OCI-LY1 (cell line): ENCODE data around the gene DFFB.
"Not testable (repeated sequence)": the region's sequence is repeated elsewhere in the genome, so short reads cannot be mapped to it uniquely, and the experiment has no call there.

Experiments
- H2AFZ ChIP-seq: fragments of 200-600 bp; sonication (generic), shearing (Covaris generic); 2 replicates; pipeline ENCODE4 v1.6.0; 2014; ENCODE audit warnings: antibody characterized with exemption, mild to moderate bottlenecking, low read length
- H3F3A ChIP-seq: fragments of 200-600 bp; sonication (generic), shearing (Covaris generic); 2 replicates; pipeline ENCODE4 v1.6.0; 2014; ENCODE audit warnings: mild to moderate bottlenecking, antibody characterized with exemption, low read length, moderate library complexity; ENCODE audit not compliant: insufficient read depth
- H3K27ac ChIP-seq: fragments of 200-600 bp; sonication (generic); 2 replicates; pipeline ENCODE4 v1.5.1; 2014; ENCODE audit warnings: low read length, mixed run types, mild to moderate bottlenecking, low read depth; ENCODE audit not compliant: poor library complexity, severe bottlenecking
- H3K27me3 ChIP-seq: fragments of 200-600 bp; sonication (generic); 2 replicates; pipeline ENCODE4 v1.6.0; 2014; ENCODE audit warnings: antibody characterized with exemption, mild to moderate bottlenecking, low read length, moderate library complexity; ENCODE audit not compliant: insufficient read depth
- H3K36me3 ChIP-seq: fragments of 200-600 bp; sonication (generic); 2 replicates; pipeline ENCODE4 v1.6.1; 2014; ENCODE audit warnings: mild to moderate bottlenecking, antibody characterized with exemption, low read length, moderate library complexity, mixed read lengths; ENCODE audit not compliant: insufficient read depth
- H3K4me1 ChIP-seq: fragments of 200-600 bp; sonication (generic); 2 replicates; pipeline ENCODE4 v1.5.1; 2014; ENCODE audit warnings: mild to moderate bottlenecking, low read length, moderate library complexity; ENCODE audit not compliant: insufficient read depth, severe bottlenecking
- H3K4me2 ChIP-seq: fragments of 200-600 bp; sonication (generic), shearing (Covaris generic); 2 replicates; pipeline ENCODE4 v1.6.1; 2014; ENCODE audit warnings: low read length
- H3K4me3 ChIP-seq: fragments of 200-600 bp; sonication (generic); 2 replicates; pipeline ENCODE4 v1.5.1; 2014; ENCODE audit warnings: low read length, low read depth, mild to moderate bottlenecking, mixed read lengths; ENCODE audit not compliant: poor library complexity, severe bottlenecking
- H3K79me2 ChIP-seq: fragments of 200-600 bp; shearing (Covaris generic); 2 replicates; pipeline ENCODE4 v1.6.1; 2016; ENCODE audit warnings: mixed run types, low read length, mixed read lengths; ENCODE audit not compliant: insufficient read depth
- H3K9ac ChIP-seq: fragments of 200-600 bp; sonication (generic), shearing (Covaris generic); 2 replicates; pipeline ENCODE4 v1.6.1; 2014; ENCODE audit warnings: mild to moderate bottlenecking, low read length, mixed read lengths
- H3K9me2 ChIP-seq: fragments of 200-600 bp; sonication (generic), shearing (Covaris generic); 2 replicates; pipeline ENCODE4 v1.6.1; 2014; ENCODE audit warnings: low read depth, mild to moderate bottlenecking, low read length, mixed read lengths
- H3K9me3 ChIP-seq: fragments of 200-600 bp; shearing (Covaris generic); 2 replicates; pipeline ENCODE4 v1.6.1; 2014; ENCODE audit warnings: low read length, mixed read lengths
- H4K20me1 ChIP-seq: fragments of 200-600 bp; sonication (generic), shearing (Covaris generic); 2 replicates; pipeline ENCODE4 v1.6.0; 2016; ENCODE audit warnings: mild to moderate bottlenecking, low read length; ENCODE audit not compliant: insufficient read depth
- EZH2 ChIP-seq: fragments of 200-600 bp; sonication (generic), shearing (Covaris generic); IDR thresholded peaks from 2 replicates; pipeline ENCODE4 v1.8.0; 2017; ENCODE audit warnings: borderline replicate concordance, mixed run types, mild to moderate bottlenecking, antibody characterized with exemption, low read length, moderate library complexity, mixed read lengths
- TF ChIP-seq, protein P1 (sequence below): fragments of 200-600 bp; sonication (generic), shearing (Covaris generic); IDR thresholded peaks from 2 replicates; pipeline ENCODE4 v1.5.1; 2017; ENCODE audit warnings: mild to moderate bottlenecking, antibody characterized with exemption, low read length, moderate library complexity, mixed read lengths

DFFB gene

DNA sequence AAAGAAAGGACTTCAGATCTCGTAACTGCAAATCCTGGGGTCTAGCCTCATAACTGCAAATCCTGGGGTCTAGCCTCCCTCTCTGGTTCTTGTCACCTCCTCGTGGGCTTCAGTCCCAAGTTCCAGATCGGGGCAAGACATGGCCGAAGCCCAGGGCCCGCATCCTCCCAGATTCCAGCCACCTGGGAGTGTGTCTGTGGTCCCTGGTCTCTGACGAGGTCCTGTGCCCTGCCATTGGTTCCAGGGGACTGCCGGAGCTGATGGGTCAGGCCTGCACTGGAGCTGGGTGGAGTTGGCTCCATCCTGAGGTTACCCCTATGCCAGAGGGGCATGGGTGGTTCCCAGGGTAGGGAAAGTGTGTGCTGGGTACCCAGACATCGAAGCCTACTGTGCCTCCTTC lies 60.5 kb downstream of the DFFB start:
- H3K27me3 ChIP-seq = no peaks in the 10 kb centered on the region
- no peaks in the 10 kb centered on the region for H3K79me2 ChIP-seq
- H3K27ac ChIP-seq = no peak overlapping the region
- H2AFZ ChIP-seq = no peak overlapping the region
- H3K4me3 ChIP-seq = no peak overlapping the region
- H4K20me1 ChIP-seq = no peaks in the 10 kb centered on the region
- H3K9me3 ChIP-seq = no peaks in the 10 kb centered on the region
- no peak overlapping the region for H3K9ac ChIP-seq
- H3K4me1 ChIP-seq = peaks cover 11% of the 10 kb centered on the region
- H3F3A ChIP-seq = no peaks in the 10 kb centered on the region
- peaks cover 8% of the 10 kb centered on the region; the same call in 1 of the 2 replicates for H3K36me3 ChIP-seq
- no peak overlapping the region for H3K4me2 ChIP-seq
- no peaks in the 10 kb centered on the region for H3K9me2 ChIP-seq
- TF ChIP-seq EZH2 = no peak
- TF ChIP-seq, protein P1, sequence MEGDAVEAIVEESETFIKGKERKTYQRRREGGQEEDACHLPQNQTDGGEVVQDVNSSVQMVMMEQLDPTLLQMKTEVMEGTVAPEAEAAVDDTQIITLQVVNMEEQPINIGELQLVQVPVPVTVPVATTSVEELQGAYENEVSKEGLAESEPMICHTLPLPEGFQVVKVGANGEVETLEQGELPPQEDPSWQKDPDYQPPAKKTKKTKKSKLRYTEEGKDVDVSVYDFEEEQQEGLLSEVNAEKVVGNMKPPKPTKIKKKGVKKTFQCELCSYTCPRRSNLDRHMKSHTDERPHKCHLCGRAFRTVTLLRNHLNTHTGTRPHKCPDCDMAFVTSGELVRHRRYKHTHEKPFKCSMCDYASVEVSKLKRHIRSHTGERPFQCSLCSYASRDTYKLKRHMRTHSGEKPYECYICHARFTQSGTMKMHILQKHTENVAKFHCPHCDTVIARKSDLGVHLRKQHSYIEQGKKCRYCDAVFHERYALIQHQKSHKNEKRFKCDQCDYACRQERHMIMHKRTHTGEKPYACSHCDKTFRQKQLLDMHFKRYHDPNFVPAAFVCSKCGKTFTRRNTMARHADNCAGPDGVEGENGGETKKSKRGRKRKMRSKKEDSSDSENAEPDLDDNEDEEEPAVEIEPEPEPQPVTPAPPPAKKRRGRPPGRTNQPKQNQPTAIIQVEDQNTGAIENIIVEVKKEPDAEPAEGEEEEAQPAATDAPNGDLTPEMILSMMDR = no peak

DNA sequence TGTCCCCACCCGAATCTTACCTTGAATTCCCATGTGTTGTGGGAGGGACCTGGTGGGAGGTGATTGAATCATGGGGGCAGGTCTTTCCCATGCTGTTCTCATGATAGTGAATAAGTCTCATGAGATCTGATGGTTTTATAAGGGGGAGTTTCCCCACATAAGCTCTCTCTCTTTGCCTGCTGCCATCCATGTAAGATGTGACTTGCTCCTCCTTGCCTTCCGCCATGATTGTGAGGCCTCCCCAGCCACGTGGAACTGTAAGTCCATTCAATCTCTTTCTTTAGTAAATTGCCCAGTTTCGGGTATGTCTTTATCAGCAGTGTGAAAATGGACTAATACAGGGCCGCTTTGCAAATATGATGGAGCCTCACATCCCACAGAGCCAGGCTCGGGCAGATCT lies 61.1 kb downstream of the DFFB start:
- H3K36me3 ChIP-seq, H3K27me3 ChIP-seq, H3K27ac ChIP-seq, H3K9ac ChIP-seq, H3F3A ChIP-seq, H3K79me2 ChIP-seq, H2AFZ ChIP-seq, H3K4me2 ChIP-seq, H4K20me1 ChIP-seq, H3K9me2 ChIP-seq, H3K9me3 ChIP-seq, H3K4me3 ChIP-seq: not testable (repeated sequence)
- peaks cover 11% of the 10 kb centered on the region for H3K4me1 ChIP-seq

DNA sequence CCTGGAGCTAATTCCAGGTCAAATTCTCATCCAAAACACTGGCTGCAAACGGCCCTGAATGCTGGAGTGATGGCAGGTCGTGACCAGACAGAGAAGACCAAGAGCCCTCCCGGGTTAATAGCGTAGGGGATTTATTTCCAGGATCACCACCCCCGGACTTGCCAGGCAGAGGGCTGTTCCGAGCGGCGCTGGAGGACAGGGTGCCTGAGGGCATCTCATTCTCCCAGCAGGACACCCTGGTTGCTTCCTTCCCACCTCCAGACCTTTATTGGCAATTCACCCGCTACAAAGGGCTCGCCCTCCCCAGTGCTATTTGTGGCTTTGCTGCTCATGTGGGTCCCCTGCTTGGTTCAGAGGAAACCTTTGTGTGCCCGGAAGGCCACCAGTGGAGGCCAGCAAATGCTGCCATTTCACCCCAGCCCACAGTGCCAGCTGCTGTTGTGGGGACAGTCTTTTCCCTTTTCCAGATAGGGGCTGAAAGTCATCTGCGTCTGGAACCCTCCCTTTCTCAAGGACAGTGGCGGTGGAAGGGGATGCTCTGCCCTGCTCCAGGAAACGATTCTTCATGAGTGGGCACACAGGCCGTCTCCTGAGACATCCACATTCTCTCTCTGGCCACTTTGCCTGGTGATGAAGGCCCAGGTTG lies 61.8 kb downstream of the DFFB start:
- peaks cover 11% of the 10 kb centered on the region for H3K4me1 ChIP-seq
- H3K36me3 ChIP-seq = no peaks in the 10 kb centered on the region; the same call in 1 of the 2 replicates
- H4K20me1 ChIP-seq = no peaks in the 10 kb centered on the region
- H3K27me3 ChIP-seq = no peaks in the 10 kb centered on the region
- H3K9ac ChIP-seq = no peak overlapping the region
- H3K27ac ChIP-seq = no peak overlapping the region
- TF ChIP-seq EZH2 = no peak
- TF ChIP-seq, protein P1 = no peak
- no peaks in the 10 kb centered on the region for H3F3A ChIP-seq
- no peaks in the 10 kb centered on the region for H3K9me3 ChIP-seq
- H3K4me3 ChIP-seq = no peak overlapping the region
- no peaks in the 10 kb centered on the region for H3K79me2 ChIP-seq
- H3K9me2 ChIP-seq = no peaks in the 10 kb centered on the region
- H2AFZ ChIP-seq = no peak overlapping the region
- no peak overlapping the region for H3K4me2 ChIP-seq

DNA sequence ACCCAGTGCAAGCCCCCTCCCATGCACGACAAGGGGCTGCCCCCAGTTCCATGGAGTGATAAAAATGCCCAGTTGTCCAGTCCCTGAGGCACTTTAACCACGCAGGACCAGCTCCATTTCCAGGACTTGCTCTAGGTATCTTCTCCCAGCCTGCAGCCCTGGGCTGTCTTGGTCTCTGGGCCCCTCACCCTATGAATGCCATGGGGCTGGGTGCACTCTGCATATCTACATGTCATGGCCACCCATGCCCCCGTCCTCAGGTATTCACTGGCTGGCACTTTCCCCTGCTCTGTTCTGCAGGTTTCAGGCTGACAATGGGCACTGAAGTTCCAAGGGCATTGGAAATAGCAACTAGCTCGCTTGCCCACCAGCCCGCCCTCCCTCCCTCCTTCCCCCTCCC lies 62.4 kb downstream of the DFFB start:
- Histone ChIP-seq H3K27ac (no peak overlapping the region), H3K9me3 (no peaks in the 10 kb centered on the region), H2AFZ (no peak overlapping the region), H3F3A (no peaks in the 10 kb centered on the region), H3K27me3 (no peaks in the 10 kb centered on the region), H3K79me2 (no peaks in the 10 kb centered on the region), H3K4me2 (no peak overlapping the region), H3K9ac (no peak overlapping the region), H3K9me2 (no peaks in the 10 kb centered on the region), H3K4me3 (no peak overlapping the region), H3K36me3 (no peaks in the 10 kb centered on the region; the same call in 1 of the 2 replicates), H4K20me1 (no peaks in the 10 kb centered on the region), H3K4me1 (peaks cover 11% of the 10 kb centered on the region)
- TF ChIP-seq EZH2 = no peak
- TF ChIP-seq, protein P1 = no peak
